Esophagus squamous epithelium (tissue), 5 donors: ENCODE results near the gene KIF26B. TPM values are rescaled to one million over a fixed set of nuclear protein-coding genes. Genes with fewer than 3 reads are reported as not detected.

Experiments used
- DNase-seq: peaks from one replicate; lab custom pipeline; 2025; lab: John Stamatoyannopoulos, UW
- H3K27ac ChIP-seq, 4 donors: fragments of 200-600 bp; sonication (generic); one replicate each; pipeline ENCODE4 v1.5.1; 2016 to 2019; ENCODE audit warnings: mild to moderate bottlenecking in 1 of 4
- H3K27me3 ChIP-seq, 4 donors: fragments of 200-600 bp; sonication (generic); 1 replicate in 3 of 4; 2 replicates in 1 of 4; pipeline versions ENCODE4 v1.5.1 to v1.6.0; 2017 to 2021; ENCODE audit warnings: antibody characterized with exemption in 1 of 4
- H3K36me3 ChIP-seq, 3 donors: fragments of 200-600 bp; sonication (generic); one replicate each; pipeline ENCODE4 v1.5.1; 2016 to 2019
- H3K4me1 ChIP-seq, 3 donors: fragments of 200-600 bp; sonication (generic); one replicate each; pipeline ENCODE4 v1.5.1; 2017 to 2019
- H3K4me3 ChIP-seq, 4 donors: fragments of 200-600 bp; sonication (generic); 1 replicate in 3 of 4; 2 replicates in 1 of 4; pipeline ENCODE4 v1.5.1; 2016 to 2019; ENCODE audit warnings: mild to moderate bottlenecking in 2 of 4, moderate library complexity in 1 of 4
- H3K9me3 ChIP-seq, 3 donors: fragments of 200-600 bp; sonication (generic); one replicate each; pipeline ENCODE4 v1.5.1; 2016 to 2019
- POLR2A ChIP-seq, 4 donors: fragments of 450-650 bp; IDR thresholded peaks; one replicate each; pipeline ENCODE4 v1.6.1; 2017; ENCODE audit warnings: antibody characterized with exemption in 4 of 4, mild to moderate bottlenecking in 4 of 4, moderate library complexity in 3 of 4
- WGBS, 2 donors: methylation state at CpG; one replicate each; pipeline ENCODE4 v1.1.5; 2018; 5-methylcytosine and 5-hydroxymethylcytosine counted together
- intact Hi-C: fragments of 100-400 bp; cut with DNase I; formaldehyde crosslinking; loops from one replicate; pipeline ENCODE4 v1.15.0; 2022
- total RNA-seq, 4 donors: library from RNA; depleted of rRNA; stranded (reverse); fragments of >200 nt; gene quantifications; one replicate each; pipeline ENCODE4 v1.1.0, GENCODE V29; 2016
- TF ChIP-seq, protein P1 (sequence below), 6 experiments: fragments of 450-650 bp in 4 of 6; fragments of 200-600 bp in 2 of 6; sonication (generic) in 2 of 6; IDR thresholded peaks; one replicate each; pipeline ENCODE4 v1.5.1; 2016 to 2019; ENCODE audit warnings: antibody characterized with exemption in 6 of 6, mild to moderate bottlenecking in 4 of 6, moderate library complexity in 4 of 6
- donor health status: DM: yes; HTN: yes; CAD: no.

Gene KIF26B
- total RNA-seq, 4 donors from 2014 or later, result 0.23 to 2.7 (median 1.0) TPM

DNA sequence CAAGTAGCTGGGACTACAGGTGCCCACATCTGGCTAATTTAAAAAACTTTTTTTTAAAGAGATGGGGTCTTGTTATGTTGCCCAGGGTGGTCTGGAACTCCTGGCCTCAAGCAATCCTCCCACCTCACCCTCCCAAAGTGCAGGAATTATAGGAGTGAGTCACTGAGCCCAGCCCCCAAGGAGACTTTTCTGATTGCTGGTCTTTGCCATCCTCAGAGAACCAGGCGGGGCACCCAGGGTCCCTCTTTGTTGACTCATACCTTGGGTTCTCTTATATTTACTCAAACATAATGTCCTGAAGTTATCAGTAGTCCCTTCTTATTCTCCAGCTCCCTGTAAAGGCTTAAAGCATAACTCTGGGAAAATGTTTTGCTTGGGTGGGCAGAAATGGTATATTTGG, 51.1 kb downstream of the KIF26B start:
- Histone ChIP-seq H3K9me3 (peaks cover 0 to 30% (median 20%) of the 10 kb centered on the region in 3 donors), H3K4me3 (no peak overlapping the region), H3K27ac (no peak overlapping the region), H3K4me1 (no peaks in the 10 kb centered on the region), H3K36me3 (no peaks in the 10 kb centered on the region), H3K27me3 (no peaks in the 10 kb centered on the region)
- no peak for TF ChIP-seq POLR2A (IDR thresholded peaks at IDR 0.05)
- TF ChIP-seq, protein P1, sequence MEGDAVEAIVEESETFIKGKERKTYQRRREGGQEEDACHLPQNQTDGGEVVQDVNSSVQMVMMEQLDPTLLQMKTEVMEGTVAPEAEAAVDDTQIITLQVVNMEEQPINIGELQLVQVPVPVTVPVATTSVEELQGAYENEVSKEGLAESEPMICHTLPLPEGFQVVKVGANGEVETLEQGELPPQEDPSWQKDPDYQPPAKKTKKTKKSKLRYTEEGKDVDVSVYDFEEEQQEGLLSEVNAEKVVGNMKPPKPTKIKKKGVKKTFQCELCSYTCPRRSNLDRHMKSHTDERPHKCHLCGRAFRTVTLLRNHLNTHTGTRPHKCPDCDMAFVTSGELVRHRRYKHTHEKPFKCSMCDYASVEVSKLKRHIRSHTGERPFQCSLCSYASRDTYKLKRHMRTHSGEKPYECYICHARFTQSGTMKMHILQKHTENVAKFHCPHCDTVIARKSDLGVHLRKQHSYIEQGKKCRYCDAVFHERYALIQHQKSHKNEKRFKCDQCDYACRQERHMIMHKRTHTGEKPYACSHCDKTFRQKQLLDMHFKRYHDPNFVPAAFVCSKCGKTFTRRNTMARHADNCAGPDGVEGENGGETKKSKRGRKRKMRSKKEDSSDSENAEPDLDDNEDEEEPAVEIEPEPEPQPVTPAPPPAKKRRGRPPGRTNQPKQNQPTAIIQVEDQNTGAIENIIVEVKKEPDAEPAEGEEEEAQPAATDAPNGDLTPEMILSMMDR (IDR thresholded peaks at IDR 0.05), result no peak
- WGBS, 2 donors, result 78 to 100% methylated on average over 1 of the region's 1 CpG
- intact Hi-C loops, result no loop called here
- no peak for DNase-seq

DNA sequence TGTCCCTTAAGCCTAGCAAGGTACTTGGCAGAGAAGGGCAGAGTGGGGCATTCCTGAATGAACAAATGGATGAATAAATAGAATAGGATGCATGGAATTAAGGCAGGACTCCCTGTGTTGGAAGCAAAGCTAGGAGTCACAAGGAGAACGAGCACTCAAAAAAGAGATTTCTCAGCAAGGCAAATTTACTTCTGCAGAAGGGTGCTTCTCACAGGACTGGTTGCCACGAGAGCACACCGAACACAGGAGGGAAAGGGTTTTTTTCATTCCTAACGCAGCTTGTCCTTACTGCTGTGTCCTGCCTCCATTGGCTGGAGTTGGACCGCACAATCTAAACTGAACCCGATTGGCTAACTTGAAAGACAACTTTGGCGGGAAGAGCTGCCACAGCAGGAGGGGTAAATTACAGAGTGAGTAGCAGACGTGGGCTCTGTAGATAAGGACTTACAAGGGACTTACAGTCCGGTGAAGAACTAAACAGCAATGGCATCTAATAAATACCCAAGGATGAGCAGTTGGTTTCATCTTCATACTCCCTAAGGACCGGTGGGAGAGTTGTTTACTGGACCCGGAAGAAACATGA, 52.4 kb downstream of the KIF26B start:
- WGBS, 2 donors, result 89 to 93% methylated on average over 11 of the region's 11 CpGs
- intact Hi-C loops, result no loop called here
- Histone ChIP-seq H3K4me1 (no peaks in the 10 kb centered on the region), H3K9me3 (peaks cover 0 to 30% (median 20%) of the 10 kb centered on the region in 3 donors), H3K27me3 (no peaks in the 10 kb centered on the region), H3K4me3 (no peak overlapping the region), H3K27ac (no peak overlapping the region), H3K36me3 (no peaks in the 10 kb centered on the region)
- DNase-seq, result no peak
- TF ChIP-seq, protein P1 (IDR thresholded peaks at IDR 0.05), result no peak
- TF ChIP-seq POLR2A (IDR thresholded peaks at IDR 0.05), result no peak

DNA sequence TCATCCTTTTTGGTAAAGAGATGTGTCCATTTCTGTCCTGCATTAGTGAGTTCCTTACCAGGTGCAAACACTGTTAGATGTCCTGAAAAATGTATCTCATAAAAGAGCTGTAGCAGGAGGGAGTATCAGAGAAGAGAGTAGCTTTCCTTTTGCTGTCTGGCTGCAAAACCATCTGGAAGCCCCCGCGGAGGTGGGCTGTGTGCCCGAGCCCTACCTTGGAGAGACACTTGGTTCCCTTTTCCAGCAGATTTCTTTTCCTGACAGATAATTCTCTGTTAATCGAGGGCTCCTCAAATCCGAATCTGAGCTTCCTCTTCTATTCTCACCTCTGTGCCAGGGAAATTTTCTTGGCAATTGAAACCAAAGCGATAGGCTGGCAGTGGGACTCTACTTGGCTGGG, 53.0 kb downstream of the KIF26B start:
- TF ChIP-seq POLR2A (IDR thresholded peaks at IDR 0.05), result no peak
- TF ChIP-seq, protein P1 (IDR thresholded peaks at IDR 0.05), result no peak
- Histone ChIP-seq H3K4me1 (no peaks in the 10 kb centered on the region), H3K36me3 (no peaks in the 10 kb centered on the region), H3K27me3 (no peaks in the 10 kb centered on the region), H3K9me3 (peaks cover 0 to 30% (median 20%) of the 10 kb centered on the region in 3 donors), H3K27ac (no peak overlapping the region), H3K4me3 (no peak overlapping the region)
- WGBS, 2 donors, result 93 to 94% methylated on average over 6 of the region's 6 CpGs
- no peak for DNase-seq
- intact Hi-C loops, result no loop called here

- H3K4me3 ChIP-seq, result no peak overlapping the region
- TF ChIP-seq, protein P1 (IDR thresholded peaks at IDR 0.05), result no peak
- TF ChIP-seq POLR2A (IDR thresholded peaks at IDR 0.05), result no peak
Measured at GRCh38 chr1:245209658-245210435, 55.1 kb downstream of the KIF26B start.

More at GRCh38 chr1:245209658-245210435, 55.1 kb downstream of the KIF26B start:
- H3K27ac ChIP-seq, result no peak overlapping the region
- no peaks in the 10 kb centered on the region for H3K36me3 ChIP-seq
- no peaks in the 10 kb centered on the region for H3K27me3 ChIP-seq
- intact Hi-C loops, result no loop called here
- WGBS, 2 donors, result 89 to 92% methylated on average over 11 of the region's 13 CpGs
- H3K4me1 ChIP-seq, result no peaks in the 10 kb centered on the region
- H3K9me3 ChIP-seq, result peaks cover 0 to 30% (median 20%) of the 10 kb centered on the region in 3 donors
- no peak for DNase-seq
